Liver (tissue), 9 donors: ENCODE results near the gene CDC42BPG. TPM values are rescaled to one million over a fixed set of nuclear protein-coding genes. Genes with fewer than 3 reads are reported as not detected.

Source experiments
- DNase-seq: peaks from one replicate; pipeline ENCODE4 v3.0.0-alpha.2; 2017; ENCODE audit warnings: low spot score
- H3K27ac ChIP-seq, 2 donors: one replicate each; pipeline ENCODE4 v1.7.0; 2013; ENCODE audit warnings: inconsistent platforms in 2 of 2, low read length in 2 of 2, control low read depth in 1 of 2, low read depth in 1 of 2, mild to moderate bottlenecking in 1 of 2
- H3K27me3 ChIP-seq, 4 donors: one replicate each; pipeline versions ENCODE4 v1.6.1 to v1.7.0; 2013; ENCODE audit warnings: low read length in 3 of 4, inconsistent platforms in 1 of 4, mild to moderate bottlenecking in 1 of 4, moderate library complexity in 1 of 4; ENCODE audit not compliant: control insufficient read depth in 4 of 4, insufficient read depth in 4 of 4
- H3K36me3 ChIP-seq, 4 donors: one replicate each; pipeline versions ENCODE4 v1.6.1 to v1.7.0; 2013; ENCODE audit warnings: low read length in 3 of 4, mild to moderate bottlenecking in 3 of 4, low read depth in 1 of 4, moderate library complexity in 1 of 4; ENCODE audit not compliant: control insufficient read depth in 4 of 4, insufficient read depth in 3 of 4
- H3K4me1 ChIP-seq, 4 donors: one replicate each; pipeline versions ENCODE4 v1.6.1 to v1.7.0; 2013; ENCODE audit warnings: low read length in 3 of 4, mild to moderate bottlenecking in 3 of 4, moderate library complexity in 1 of 4; ENCODE audit not compliant: control insufficient read depth in 4 of 4, insufficient read depth in 4 of 4
- H3K4me3 ChIP-seq, 3 donors: one replicate each; pipeline versions ENCODE4 v1.6.1 to v1.7.0; 2013; ENCODE audit warnings: low read length in 3 of 3, control low read depth in 1 of 3, low read depth in 1 of 3, mild to moderate bottlenecking in 1 of 3
- H3K9ac ChIP-seq, 2 donors: one replicate each; pipeline ENCODE4 v1.7.0; 2013; ENCODE audit warnings: low read length in 2 of 2, mild to moderate bottlenecking in 2 of 2, moderate library complexity in 2 of 2, control low read depth in 1 of 2, low read depth in 1 of 2
- H3K9me3 ChIP-seq, 4 donors: one replicate each; pipeline versions ENCODE4 v1.6.1 to v1.7.0; 2013; ENCODE audit warnings: low read length in 3 of 4; ENCODE audit not compliant: control insufficient read depth in 4 of 4
- EGR1 ChIP-seq, 2 donors: IDR thresholded peaks; 2 replicates each; pipeline ENCODE4 v1.6.1; 2016 to 2018; ENCODE audit warnings: antibody characterized with exemption in 2 of 2, low read depth in 2 of 2
- FOXA2 ChIP-seq: IDR thresholded peaks from 2 replicates; pipeline ENCODE4 v1.6.1; 2016; ENCODE audit warnings: antibody characterized with exemption
- GABPA ChIP-seq, 2 donors: IDR thresholded peaks in 1 of 2; conservative IDR thresholded peaks in 1 of 2; 2 replicates each; pipeline ENCODE4 v1.6.1; 2016; ENCODE audit warnings: antibody characterized with exemption in 2 of 2, mild to moderate bottlenecking in 1 of 2, moderate library complexity in 1 of 2
- HNF4G ChIP-seq: IDR thresholded peaks from 2 replicates; pipeline ENCODE4 v1.6.1; 2016; ENCODE audit warnings: antibody characterized with exemption
- JUND ChIP-seq, 2 donors: IDR thresholded peaks; 2 replicates each; pipeline ENCODE4 v1.6.1; 2016; ENCODE audit warnings: antibody characterized with exemption in 2 of 2
- MAX ChIP-seq: IDR thresholded peaks from 2 replicates; pipeline ENCODE4 v1.6.1; 2016; ENCODE audit warnings: antibody characterized with exemption
- RAD21 ChIP-seq, 2 donors: IDR thresholded peaks; 2 replicates each; pipeline ENCODE4 v1.6.1; 2016; ENCODE audit warnings: antibody characterized with exemption in 2 of 2, mild to moderate bottlenecking in 2 of 2
- REST ChIP-seq: IDR thresholded peaks from 2 replicates; pipeline ENCODE4 v1.6.1; 2016; ENCODE audit warnings: antibody characterized with exemption, mild to moderate bottlenecking
- TAF1 ChIP-seq: conservative IDR thresholded peaks from 2 replicates; pipeline ENCODE4 v1.6.1; 2016; ENCODE audit warnings: antibody characterized with exemption, mild to moderate bottlenecking
- ZBTB33 ChIP-seq: IDR thresholded peaks from 2 replicates; pipeline ENCODE4 v1.6.1; 2016; ENCODE audit warnings: antibody characterized with exemption
- WGBS: extraction: QIAGEN DNeasy Blood & Tissue Kit; methylation state at CpG from one replicate; pipeline ENCODE4 v1.1.7; 2013; 5-methylcytosine and 5-hydroxymethylcytosine counted together
- polyA plus RNA-seq, 2 donors: library from polyadenylated mRNA; stranded (reverse) in 1 of 2; unstranded in 1 of 2; fragments of 200-250 nt in 1 of 2; fragments of >200 nt in 1 of 2; fragmentation: Nextera tagmentation in 1 of 2; extraction: Ambion mirVana in 1 of 2; gene quantifications; one replicate each; pipeline versions ENCODE4 v1.2.1 to v1.2.3, GENCODE V29; 2013 to 2015
- total RNA-seq, 2 donors: library from RNA; depleted of rRNA; stranded (reverse); fragments of >200 nt; gene quantifications; one replicate each; pipeline ENCODE4 v1.2.3, GENCODE V29; 2014
- donor health status: healthy.
- donor health status: healthy.
- donor health status: healthy.
- donor health status: healthy.
- donor health status: healthy.

The CDC42BPG gene
- total and polyA plus RNA-seq, 4 donors: 0.18 to 1.2 (median 0.58) TPM

- Histone ChIP-seq H3K4me1 (peaks cover 2 to 6% (median 5%) of the 10 kb centered on the region in 4 donors), H3K9ac (no peak overlapping the region), H3K27ac (no peak overlapping the region), H3K9me3 (no peaks in the 10 kb centered on the region), H3K36me3 (no peaks in the 10 kb centered on the region), H3K27me3 (no peaks in the 10 kb centered on the region), H3K4me3 (no peak overlapping the region)
- no peak for DNase-seq
- no peak for TF ChIP-seq ZBTB33
- TF ChIP-seq RAD21 (IDR thresholded peaks at IDR 0.05): peak in 1 of 2 donors; percentile 74
- WGBS: 94% methylated on average over 24 of the region's 24 CpGs
These were observed 4.3 kb downstream of the CDC42BPG start for GRCh38 chr11:64839887-64840782.

- Histone ChIP-seq H3K27ac (no peak overlapping the region), H3K9ac (no peak overlapping the region), H3K4me3 (no peak overlapping the region), H3K9me3 (no peaks in the 10 kb centered on the region), H3K4me1 (peaks cover 0 to 5% (median 3%) of the 10 kb centered on the region in 4 donors), H3K27me3 (no peaks in the 10 kb centered on the region), H3K36me3 (no peaks in the 10 kb centered on the region)
- 92% methylated on average over 13 of the region's 13 CpGs for WGBS
- DNase-seq: no peak
- TF ChIP-seq REST: no peak
- no peak for TF ChIP-seq RAD21 (IDR thresholded peaks at IDR 0.05)
- TF ChIP-seq FOXA2: no peak
- TF ChIP-seq ZBTB33: no peak
- TF ChIP-seq MAX: no peak
- no peak for TF ChIP-seq JUND (IDR thresholded peaks at IDR 0.05)
- no peak for TF ChIP-seq GABPA (IDR thresholded peaks at IDR 0.05 in 1 of 2, conservative IDR thresholded peaks at IDR 0.05 in 1 of 2)
- no peak for TF ChIP-seq HNF4G
- TF ChIP-seq EGR1 (IDR thresholded peaks at IDR 0.05; ENCODE audit: low read depth in 2 of 2): no peak
- TF ChIP-seq TAF1: no peak
These were observed 5.1 kb downstream of the CDC42BPG start for GRCh38 chr11:64839335-64839734.
